Measurements from ENCODE around the gene NPEPL1.

Gene NPEPL1

DNA sequence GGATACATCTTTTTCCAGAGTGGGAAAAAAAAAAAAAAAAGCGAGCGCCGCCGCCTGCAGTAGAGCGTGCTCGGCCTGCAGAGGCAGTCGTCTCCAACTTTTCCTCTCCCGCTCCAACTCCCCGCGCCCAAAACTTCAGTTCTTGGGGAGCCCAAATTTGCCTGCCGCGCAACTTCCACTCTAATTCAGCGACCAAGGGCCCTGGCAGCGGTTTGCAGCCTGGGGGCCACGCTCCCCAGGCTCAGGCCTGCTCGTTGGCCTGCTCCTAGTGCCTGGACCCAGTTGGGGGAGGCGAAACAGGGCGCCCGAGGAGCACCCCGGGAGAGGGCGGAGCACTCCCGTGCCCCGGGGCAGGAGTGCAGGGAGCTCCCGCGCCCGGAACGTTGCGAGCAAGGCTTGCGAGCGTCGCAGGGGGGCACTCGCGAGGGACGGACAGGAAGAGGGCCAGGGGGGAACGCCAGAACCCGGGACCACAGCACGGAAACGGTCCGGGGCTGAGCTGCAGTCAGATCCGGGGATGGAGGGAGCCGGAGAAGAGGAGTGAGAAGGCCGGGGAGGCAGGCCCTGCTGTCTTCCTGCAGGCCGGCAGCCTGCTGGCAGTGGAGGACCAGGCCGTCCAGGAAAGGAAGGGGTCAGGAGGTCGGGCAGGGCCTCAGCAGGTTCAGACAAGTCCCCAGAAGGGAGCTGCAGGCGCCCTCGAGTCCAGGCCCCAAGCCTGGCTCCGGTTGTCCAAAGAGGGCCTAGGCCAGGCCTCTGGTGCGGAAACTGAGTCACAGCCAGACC is 41.6 kb upstream of the NPEPL1 start, which contains the start of gene STX16:
STX16 (plus strand) TSS at position 508 of the 783 bp plus-strand sequence. CDS start 724 bp downstream, outside the sequence.
- Histone ChIP-seq H3K27me3 (replicated peaks; ENCODE audit: control insufficient read depth, insufficient read depth, low read length) (no peaks in the 10 kb centered on the region), H3K4me1 (ENCODE audit: control insufficient read depth, insufficient read depth, low read length) (peaks cover 39% of the 10 kb centered on the region), H3K9ac (ENCODE audit: low read length) (peak within 1 kb of the TSS; percentile 100), H3K36me3 (ENCODE audit: control insufficient read depth, insufficient read depth, low read length, severe bottlenecking) (no peaks in the 10 kb centered on the region), H3K4me3 (ENCODE audit: low read length) (peak within 1 kb of the TSS; percentile 100), H3K9me3 (ENCODE audit: control insufficient read depth, low read length) (no peaks in the 10 kb centered on the region)
- peak; percentile 97 for DNase-seq (ENCODE audit: low read depth)

DNA sequence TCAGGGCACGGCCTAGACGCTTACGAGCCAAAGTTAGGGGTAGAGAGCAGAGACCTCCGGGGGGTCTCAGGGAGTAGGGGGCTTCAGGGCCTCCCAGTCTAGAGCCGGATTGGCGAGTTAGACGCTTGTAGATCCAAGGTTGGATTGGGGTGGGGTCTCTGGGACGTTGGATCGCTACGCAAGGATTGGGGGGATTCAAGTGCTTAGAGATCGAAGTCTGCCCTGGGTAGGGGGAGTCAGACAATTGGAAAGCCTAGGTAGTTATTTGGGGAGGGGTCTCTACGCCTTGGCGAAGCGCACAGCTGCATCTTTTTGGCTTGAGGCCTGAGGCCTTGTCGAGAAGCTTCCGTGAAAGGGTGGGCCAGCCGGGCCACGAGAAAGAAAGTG is 41.0 kb upstream of the NPEPL1 start:
- H3K4me3 ChIP-seq (ENCODE audit: low read length), result peak overlapping the region; percentile 100
- no peaks in the 10 kb centered on the region for H3K27me3 ChIP-seq (replicated peaks; ENCODE audit: control insufficient read depth, insufficient read depth, low read length)
- H3K4me1 ChIP-seq (ENCODE audit: control insufficient read depth, insufficient read depth, low read length), result peaks cover 43% of the 10 kb centered on the region
- DNase-seq (ENCODE audit: low read depth), result no peak
- H3K9ac ChIP-seq (ENCODE audit: low read length), result peak overlapping the region; percentile 100
- no peaks in the 10 kb centered on the region for H3K9me3 ChIP-seq (ENCODE audit: control insufficient read depth, low read length)
- H3K36me3 ChIP-seq (ENCODE audit: control insufficient read depth, insufficient read depth, low read length, severe bottlenecking), result no peaks in the 10 kb centered on the region

- peak; percentile 78 for DNase-seq (ENCODE audit: low read depth)
Measured at GRCh38 chr20:58651946-58652605, 40.5 kb upstream of the NPEPL1 start.

DNA sequence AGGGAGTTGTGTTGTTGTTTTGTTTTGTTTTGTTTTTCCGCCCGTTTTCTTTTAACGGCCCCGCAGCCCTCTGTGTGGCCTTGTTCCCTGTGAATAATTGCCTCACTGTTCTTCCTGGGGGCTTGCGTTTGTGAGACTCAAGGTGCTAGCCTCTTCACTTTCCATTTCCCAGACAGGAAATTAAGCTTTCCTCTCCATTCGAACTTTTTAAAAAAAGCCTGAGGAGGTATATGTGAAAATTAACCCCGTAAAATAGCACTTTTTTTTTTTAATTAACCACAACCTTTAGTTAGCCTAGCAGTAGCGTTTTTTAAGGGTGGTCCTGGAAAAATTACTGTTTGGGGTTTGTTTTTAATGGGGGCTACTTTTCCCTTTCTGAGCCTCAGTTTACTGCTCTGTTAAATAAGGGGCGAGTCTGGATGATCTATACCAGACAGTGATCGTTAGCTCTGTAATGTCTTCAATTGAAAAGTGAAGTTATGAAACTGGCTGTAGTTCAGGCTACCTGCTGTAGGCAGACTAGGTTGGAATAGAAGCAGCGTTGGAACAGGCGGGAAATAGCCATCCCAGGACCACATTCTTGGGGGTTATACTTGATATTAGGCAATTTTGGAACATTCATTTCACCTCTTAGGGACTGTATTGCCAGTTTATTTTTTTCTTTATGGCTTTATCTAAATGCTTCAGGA is 39.9 kb upstream of the NPEPL1 start:
- H3K4me3 ChIP-seq (ENCODE audit: low read length), result peak overlapping the region; percentile 100
- no peaks in the 10 kb centered on the region for H3K9me3 ChIP-seq (ENCODE audit: control insufficient read depth, low read length)
- peak; percentile 43 for DNase-seq (ENCODE audit: low read depth)
- H3K27me3 ChIP-seq (replicated peaks; ENCODE audit: control insufficient read depth, insufficient read depth, low read length), result no peaks in the 10 kb centered on the region
- H3K9ac ChIP-seq (ENCODE audit: low read length), result peak overlapping the region; percentile 100
- H3K36me3 ChIP-seq (ENCODE audit: control insufficient read depth, insufficient read depth, low read length, severe bottlenecking), result no peaks in the 10 kb centered on the region
- peaks cover 43% of the 10 kb centered on the region for H3K4me1 ChIP-seq (ENCODE audit: control insufficient read depth, insufficient read depth, low read length)

More at GRCh38 chr20:58651946-58652605, 40.5 kb upstream of the NPEPL1 start:
- H3K27me3 ChIP-seq (replicated peaks; ENCODE audit: control insufficient read depth, insufficient read depth, low read length), result no peaks in the 10 kb centered on the region
- H3K9ac ChIP-seq (ENCODE audit: low read length), result peak overlapping the region; percentile 100
- peaks cover 43% of the 10 kb centered on the region for H3K4me1 ChIP-seq (ENCODE audit: control insufficient read depth, insufficient read depth, low read length)
- H3K36me3 ChIP-seq (ENCODE audit: control insufficient read depth, insufficient read depth, low read length, severe bottlenecking), result no peaks in the 10 kb centered on the region
- H3K9me3 ChIP-seq (ENCODE audit: control insufficient read depth, low read length), result no peaks in the 10 kb centered on the region
- H3K4me3 ChIP-seq (ENCODE audit: low read length), result peak overlapping the region; percentile 100

- H3K27me3 ChIP-seq (replicated peaks; ENCODE audit: control insufficient read depth, insufficient read depth, low read length), result no peaks in the 10 kb centered on the region
- H3K9ac ChIP-seq (ENCODE audit: low read length), result peak overlapping the region; percentile 100
- peaks cover 53% of the 10 kb centered on the region for H3K4me1 ChIP-seq (ENCODE audit: control insufficient read depth, insufficient read depth, low read length)
- no peak for DNase-seq (ENCODE audit: low read depth)
- no peaks in the 10 kb centered on the region for H3K9me3 ChIP-seq (ENCODE audit: control insufficient read depth, low read length)
- H3K36me3 ChIP-seq (ENCODE audit: control insufficient read depth, insufficient read depth, low read length, severe bottlenecking), result no peaks in the 10 kb centered on the region
- peak overlapping the region; percentile 100 for H3K4me3 ChIP-seq (ENCODE audit: low read length)
Measured at GRCh38 chr20:58654337-58654736, 38.3 kb upstream of the NPEPL1 start.

DNA sequence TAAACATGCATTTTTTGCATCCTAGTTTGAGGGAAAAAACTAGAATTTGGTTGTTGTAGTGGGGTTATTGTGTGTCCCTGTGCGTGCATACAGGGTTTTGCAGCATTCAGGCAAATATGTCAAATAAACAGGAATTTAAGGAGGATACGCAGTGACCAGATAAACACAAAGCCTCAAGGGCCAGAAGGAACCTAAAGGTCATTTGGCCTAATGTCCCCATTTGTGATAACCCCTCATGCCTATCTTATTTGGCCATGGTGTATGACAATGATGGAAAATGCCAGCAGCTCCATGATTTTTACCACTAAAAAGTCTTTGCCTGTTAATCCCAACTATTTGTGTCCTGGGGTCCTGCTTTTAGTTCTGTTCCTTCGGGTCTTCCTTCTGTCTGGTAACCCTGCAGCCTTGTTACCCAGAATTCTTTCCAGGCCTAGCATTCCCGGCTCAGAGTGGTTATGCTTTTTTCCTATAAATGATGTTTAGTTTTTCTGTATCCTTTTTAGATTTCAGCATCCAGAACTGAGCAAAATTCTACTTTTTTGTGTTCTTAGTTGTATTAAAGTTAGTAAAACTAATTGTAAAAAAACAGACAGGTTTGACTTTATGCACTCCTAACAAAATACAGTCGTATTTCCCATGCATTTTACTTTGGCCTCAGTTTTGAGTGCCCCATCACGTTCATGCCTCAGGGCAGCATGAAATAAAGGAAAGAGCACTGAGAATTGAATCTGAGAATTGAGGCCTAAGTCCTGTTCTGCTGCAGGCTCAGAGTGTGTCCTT is 37.1 kb upstream of the NPEPL1 start:
- Histone ChIP-seq H3K36me3 (ENCODE audit: control insufficient read depth, insufficient read depth, low read length, severe bottlenecking) (peaks cover 6% of the 10 kb centered on the region), H3K27me3 (replicated peaks; ENCODE audit: control insufficient read depth, insufficient read depth, low read length) (no peaks in the 10 kb centered on the region), H3K9me3 (ENCODE audit: control insufficient read depth, low read length) (no peaks in the 10 kb centered on the region), H3K4me3 (ENCODE audit: low read length) (peak overlapping the region; percentile 45), H3K9ac (ENCODE audit: low read length) (peak overlapping the region; percentile 41), H3K4me1 (ENCODE audit: control insufficient read depth, insufficient read depth, low read length) (peaks cover 53% of the 10 kb centered on the region)
- DNase-seq (ENCODE audit: low read depth), result no peak

- DNase-seq (ENCODE audit: low read depth), result no peak
- Histone ChIP-seq H3K27me3 (replicated peaks; ENCODE audit: control insufficient read depth, insufficient read depth, low read length) (no peaks in the 10 kb centered on the region), H3K4me3 (ENCODE audit: low read length) (peak overlapping the region; percentile 29)
Measured at GRCh38 chr20:58656831-58657230, 35.8 kb upstream of the NPEPL1 start.

GRCh38 chr20:58657262-58657661 is 35.3 kb upstream of the NPEPL1 start:
- no peak overlapping the region for H3K9ac ChIP-seq (ENCODE audit: low read length)
- H3K27me3 ChIP-seq (replicated peaks; ENCODE audit: control insufficient read depth, insufficient read depth, low read length), result no peaks in the 10 kb centered on the region
- peaks cover 53% of the 10 kb centered on the region for H3K4me1 ChIP-seq (ENCODE audit: control insufficient read depth, insufficient read depth, low read length)
- no peaks in the 10 kb centered on the region for H3K9me3 ChIP-seq (ENCODE audit: control insufficient read depth, low read length)
- H3K4me3 ChIP-seq (ENCODE audit: low read length), result peak overlapping the region; percentile 29
- no peak for DNase-seq (ENCODE audit: low read depth)
- H3K36me3 ChIP-seq (ENCODE audit: control insufficient read depth, insufficient read depth, low read length, severe bottlenecking), result peaks cover 19% of the 10 kb centered on the region

More at GRCh38 chr20:58656831-58657230, 35.8 kb upstream of the NPEPL1 start:
- H3K4me1 ChIP-seq (ENCODE audit: control insufficient read depth, insufficient read depth, low read length), result peaks cover 53% of the 10 kb centered on the region
- peak overlapping the region; percentile 19 for H3K9ac ChIP-seq (ENCODE audit: low read length)
- H3K36me3 ChIP-seq (ENCODE audit: control insufficient read depth, insufficient read depth, low read length, severe bottlenecking), result peaks cover 15% of the 10 kb centered on the region
- no peaks in the 10 kb centered on the region for H3K9me3 ChIP-seq (ENCODE audit: control insufficient read depth, low read length)

DNA sequence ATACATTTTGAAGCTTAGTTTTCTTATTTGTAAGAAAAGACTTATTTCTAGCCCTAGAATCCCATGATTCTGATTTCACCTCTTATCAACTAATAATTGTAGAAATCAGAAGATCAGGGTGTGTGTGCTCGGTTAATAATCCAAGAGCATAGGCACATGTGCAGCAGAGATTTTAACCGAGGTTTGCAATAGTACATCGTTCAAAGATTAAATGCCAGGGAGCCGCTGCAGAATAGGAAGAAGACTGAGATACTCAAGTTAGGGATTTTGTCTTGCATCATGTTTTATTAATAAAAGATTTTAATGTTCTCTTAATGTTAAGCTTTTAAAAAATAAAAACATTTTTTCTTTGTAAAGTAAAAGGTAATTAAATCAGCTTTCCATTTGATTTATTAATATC is 34.6 kb upstream of the NPEPL1 start:
- Histone ChIP-seq H3K4me3 (ENCODE audit: low read length) (peak overlapping the region; percentile 25), H3K9ac (ENCODE audit: low read length) (peak overlapping the region; percentile 27), H3K4me1 (ENCODE audit: control insufficient read depth, insufficient read depth, low read length) (peaks cover 50% of the 10 kb centered on the region), H3K27me3 (replicated peaks; ENCODE audit: control insufficient read depth, insufficient read depth, low read length) (no peaks in the 10 kb centered on the region), H3K9me3 (ENCODE audit: control insufficient read depth, low read length) (no peaks in the 10 kb centered on the region), H3K36me3 (ENCODE audit: control insufficient read depth, insufficient read depth, low read length, severe bottlenecking) (peaks cover 23% of the 10 kb centered on the region)
- DNase-seq (ENCODE audit: low read depth), result no peak

DNA sequence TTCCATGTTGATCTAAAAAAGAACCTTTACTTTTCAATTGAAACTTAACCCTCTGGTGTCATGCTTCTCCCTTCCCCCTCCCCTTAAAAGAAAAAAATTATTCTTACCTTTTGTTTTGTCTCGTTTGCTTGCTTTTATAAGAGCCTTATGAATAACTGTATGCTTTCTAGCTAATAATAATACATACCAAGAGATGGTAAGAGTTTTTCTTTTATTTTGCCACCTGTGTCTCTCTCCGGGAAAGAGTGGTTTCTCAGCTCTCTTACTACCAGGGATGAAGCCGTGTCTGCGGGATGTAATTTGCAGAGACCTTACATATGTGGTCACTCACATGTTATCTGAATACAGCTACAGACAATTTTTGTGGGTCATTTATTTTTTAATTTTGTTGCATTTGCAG is 33.8 kb upstream of the NPEPL1 start:
- DNase-seq (ENCODE audit: low read depth), result no peak
- Histone ChIP-seq H3K36me3 (ENCODE audit: control insufficient read depth, insufficient read depth, low read length, severe bottlenecking) (peaks cover 29% of the 10 kb centered on the region), H3K9me3 (ENCODE audit: control insufficient read depth, low read length) (no peaks in the 10 kb centered on the region), H3K4me1 (ENCODE audit: control insufficient read depth, insufficient read depth, low read length) (peaks cover 42% of the 10 kb centered on the region), H3K9ac (ENCODE audit: low read length) (no peak overlapping the region), H3K27me3 (replicated peaks; ENCODE audit: control insufficient read depth, insufficient read depth, low read length) (no peaks in the 10 kb centered on the region), H3K4me3 (ENCODE audit: low read length) (no peak overlapping the region)

All from adipocyte (in vitro differentiated cells).